ENCODE results near the gene CD2AP. TPM values are rescaled to one million over a fixed set of nuclear protein-coding genes. Genes with fewer than 3 reads are reported as not detected.

Gene CD2AP
- total RNA-seq, 4 donors from 2014 or later = 21.2 to 34.4 (median 24.5) TPM

- Histone ChIP-seq H3K27ac (no peak overlapping the region), H3K4me1 (no peaks in the 10 kb centered on the region), H3K9me3 (no peaks in the 10 kb centered on the region), H3K4me3 (no peak overlapping the region), H3K27me3 (no peaks in the 10 kb centered on the region), H3K36me3 (no peaks in the 10 kb centered on the region)
- no peak for TF ChIP-seq POLR2A (IDR thresholded peaks at IDR 0.05)
- TF ChIP-seq EP300 (IDR thresholded peaks at IDR 0.05) = no peak
- TF ChIP-seq CTCF (IDR thresholded peaks at IDR 0.05) = no peak
- no peak for TF ChIP-seq POLR2AphosphoS5 (IDR thresholded peaks at IDR 0.05)
- ATAC-seq = no peak
- 58 to 74% methylated on average over 2 of the region's 3 CpGs for whole genome bisulfite sequencing, 2 donors (ENCODE audit: low coverage in 1 of 2)
Measured at GRCh38 chr6:47674673-47675072, 197.1 kb downstream of the CD2AP start.

Small RNAs within 50 kb of the gene (small RNA-seq; reads per million reads assigned to genes)
- 0 reads per million in 4 donors for gene RF00019

Other genes with a start within 250 kb of the CD2AP start
- gene TNFRSF21, start 167.9 kb upstream of the CD2AP start, total RNA-seq = 10 to 100 TPM; 14.3 to 63.8 (median 27.9) TPM
- under 1 TPM in 2 of 4 donors, not detected in 2; 0.17 to 0.46 TPM for gene ADGRF4, start 220.8 kb downstream of the CD2AP start, total RNA-seq

Measured in gastroesophageal sphincter (tissue), 4 donors.